WI38 (cell line): ENCODE results near the gene KLF9.

ENCODE experiments used
- H3K4me3 ChIP-seq: 2 replicates; pipeline ENCODE4 v1.5.1; 2011; ENCODE audit warnings: low read depth, mild to moderate bottlenecking, control low read depth, low read length
- TF ChIP-seq, protein P1 (sequence below): IDR thresholded peaks from 2 replicates; pipeline ENCODE4 v1.5.1; 2012; ENCODE audit warnings: low read depth, mild to moderate bottlenecking, control low read depth, low read length

The KLF9 gene

DNA sequence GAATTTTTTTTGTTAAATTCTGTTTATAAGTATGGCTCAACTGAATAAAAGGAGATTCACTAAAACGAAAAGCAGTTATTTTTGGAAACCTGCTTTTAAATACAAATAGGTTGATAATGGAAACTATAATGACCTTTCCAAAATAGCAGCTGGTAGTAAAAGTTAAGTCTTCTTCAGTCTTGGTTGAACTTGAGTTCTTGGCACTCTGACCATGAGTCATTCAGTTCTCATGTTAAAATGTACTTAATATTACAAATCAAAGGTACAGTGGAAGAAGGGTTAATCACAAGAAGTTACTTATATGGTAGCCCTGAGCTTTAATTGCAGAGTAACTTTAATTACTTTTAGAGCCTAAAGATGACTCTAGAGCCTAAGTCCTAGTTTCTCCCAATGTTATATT lies 62.1 kb downstream of the KLF9 start:
- no peak overlapping the region for H3K4me3 ChIP-seq
- TF ChIP-seq, protein P1, sequence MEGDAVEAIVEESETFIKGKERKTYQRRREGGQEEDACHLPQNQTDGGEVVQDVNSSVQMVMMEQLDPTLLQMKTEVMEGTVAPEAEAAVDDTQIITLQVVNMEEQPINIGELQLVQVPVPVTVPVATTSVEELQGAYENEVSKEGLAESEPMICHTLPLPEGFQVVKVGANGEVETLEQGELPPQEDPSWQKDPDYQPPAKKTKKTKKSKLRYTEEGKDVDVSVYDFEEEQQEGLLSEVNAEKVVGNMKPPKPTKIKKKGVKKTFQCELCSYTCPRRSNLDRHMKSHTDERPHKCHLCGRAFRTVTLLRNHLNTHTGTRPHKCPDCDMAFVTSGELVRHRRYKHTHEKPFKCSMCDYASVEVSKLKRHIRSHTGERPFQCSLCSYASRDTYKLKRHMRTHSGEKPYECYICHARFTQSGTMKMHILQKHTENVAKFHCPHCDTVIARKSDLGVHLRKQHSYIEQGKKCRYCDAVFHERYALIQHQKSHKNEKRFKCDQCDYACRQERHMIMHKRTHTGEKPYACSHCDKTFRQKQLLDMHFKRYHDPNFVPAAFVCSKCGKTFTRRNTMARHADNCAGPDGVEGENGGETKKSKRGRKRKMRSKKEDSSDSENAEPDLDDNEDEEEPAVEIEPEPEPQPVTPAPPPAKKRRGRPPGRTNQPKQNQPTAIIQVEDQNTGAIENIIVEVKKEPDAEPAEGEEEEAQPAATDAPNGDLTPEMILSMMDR = no peak

DNA sequence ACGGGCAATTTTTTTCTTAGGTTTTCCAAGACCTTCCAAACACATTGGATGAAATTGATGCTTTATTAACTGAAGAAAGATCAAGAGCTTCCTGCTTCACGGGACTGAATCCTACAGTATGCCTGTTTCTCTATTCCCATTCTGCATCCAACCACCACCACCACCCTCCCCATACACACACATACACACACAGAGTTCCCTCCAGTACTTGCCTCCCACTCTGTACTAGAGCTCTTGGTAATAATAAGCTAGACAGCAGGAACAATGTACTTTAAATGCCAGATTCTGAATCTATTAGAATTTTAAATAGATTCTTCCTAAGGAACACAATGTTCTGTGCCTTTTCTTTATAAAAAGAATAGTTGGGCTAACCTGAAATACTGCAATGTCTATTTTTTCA lies 67.4 kb downstream of the KLF9 start:
- TF ChIP-seq, protein P1 = no peak

DNA sequence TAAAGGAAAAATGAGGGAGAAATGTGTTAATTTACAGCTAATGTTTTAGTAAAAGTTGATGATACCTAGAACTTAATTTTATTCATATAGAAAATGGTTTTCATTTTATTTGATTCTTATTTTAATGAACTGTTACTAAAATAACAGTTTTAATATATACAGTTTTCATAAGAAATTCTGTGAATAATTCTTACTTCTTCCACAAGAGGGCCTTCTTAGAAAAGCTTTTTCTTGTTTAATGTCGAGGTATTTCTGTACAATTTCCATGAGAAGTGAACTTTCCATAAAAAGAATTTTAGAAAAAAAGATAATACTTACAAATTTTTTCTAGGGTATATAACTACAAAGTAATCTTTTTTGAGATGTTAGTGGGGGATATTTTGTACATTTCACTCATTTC lies 73.9 kb downstream of the KLF9 start:
- TF ChIP-seq, protein P1 = no peak; the same call in 1 of the 2 replicates
- no peak overlapping the region for H3K4me3 ChIP-seq

More for the DNA sequence above, 67.4 kb downstream of the KLF9 start:
- no peak overlapping the region for H3K4me3 ChIP-seq
